Activated naive CD8-positive, alpha-beta T cell treated with anti-CD3 and anti-CD28 coated beads for 36 hours (primary cell): ENCODE measurements around the gene PTPRH. TPM values are rescaled to one million over a fixed set of nuclear protein-coding genes. Genes with fewer than 3 reads are reported as not detected.
A peak's percentile ranks its signal among the peaks of the same experiment; 100 is the strongest.
"Not testable (repeated sequence)": the region's sequence is repeated elsewhere in the genome, so short reads cannot be mapped to it uniquely, and the experiment has no call there.

Experiments used
- DNase-seq: peaks from one replicate; pipeline ENCODE4 v3.0.0; 2021
- H3K27ac Mint-ChIP-seq: one replicate; pipeline ENCODE4 v1.8.0; 2022; ENCODE audit warnings: mild to moderate bottlenecking, moderate library complexity, mixed read lengths
- H3K27me3 Mint-ChIP-seq: one replicate; pipeline ENCODE4 v1.8.0; 2022; ENCODE audit warnings: mild to moderate bottlenecking, mixed read lengths
- H3K36me3 Mint-ChIP-seq: one replicate; pipeline ENCODE4 v1.8.0; 2021; ENCODE audit warnings: mild to moderate bottlenecking, mixed read lengths
- H3K4me1 Mint-ChIP-seq: one replicate; pipeline ENCODE4 v1.8.0; 2021; ENCODE audit warnings: mixed read lengths
- H3K4me3 Mint-ChIP-seq: one replicate; pipeline ENCODE4 v1.8.0; 2022; ENCODE audit warnings: mild to moderate bottlenecking, moderate library complexity, mixed read lengths
- H3K9me3 Mint-ChIP-seq: one replicate; pipeline ENCODE4 v1.8.0; 2022; ENCODE audit warnings: mixed read lengths
- total RNA-seq, 2 experiments: library from RNA; stranded (reverse); gene quantifications; one replicate each; pipeline ENCODE4 v1.2.3, GENCODE V29; 2021

The PTPRH gene
- total RNA-seq, 2 experiments from 2014 or later: not detected

GRCh38 chr19:55189403-55189835 is 19.9 kb downstream of the PTPRH start:
- Mint-ChIP-seq H3K27me3 (peaks cover 21% of the 10 kb centered on the region), H3K36me3 (no peaks in the 10 kb centered on the region), H3K4me3 (no peak overlapping the region), H3K9me3 (no peaks in the 10 kb centered on the region), H3K4me1 (peaks cover 2% of the 10 kb centered on the region), H3K27ac (no peak overlapping the region)
- DNase-seq: no peak

GRCh38 chr19:55188625-55189024 is 20.7 kb downstream of the PTPRH start:
- Mint-ChIP-seq H3K9me3 (no peaks in the 10 kb centered on the region), H3K4me3 (no peak overlapping the region), H3K27ac (no peak overlapping the region), H3K36me3 (no peaks in the 10 kb centered on the region), H3K4me1 (peaks cover 2% of the 10 kb centered on the region), H3K27me3 (peaks cover 22% of the 10 kb centered on the region)
- DNase-seq: no peak

- no peak overlapping the region for H3K4me3 Mint-ChIP-seq
- H3K4me1 Mint-ChIP-seq: peaks cover 2% of the 10 kb centered on the region
- H3K27me3 Mint-ChIP-seq: peaks cover 37% of the 10 kb centered on the region
- no peak overlapping the region for H3K27ac Mint-ChIP-seq
- DNase-seq: no peak
- H3K36me3 Mint-ChIP-seq: no peaks in the 10 kb centered on the region
- H3K9me3 Mint-ChIP-seq: no peaks in the 10 kb centered on the region
Measured at GRCh38 chr19:55186080-55186479, 23.2 kb downstream of the PTPRH start.

- H3K4me1 Mint-ChIP-seq: peaks cover 11% of the 10 kb centered on the region
- no peaks in the 10 kb centered on the region for H3K36me3 Mint-ChIP-seq
- no peak overlapping the region for H3K27ac Mint-ChIP-seq
- no peak overlapping the region for H3K4me3 Mint-ChIP-seq
- no peaks in the 10 kb centered on the region for H3K9me3 Mint-ChIP-seq
- H3K27me3 Mint-ChIP-seq: peaks cover 77% of the 10 kb centered on the region
- no peak for DNase-seq
Measured at GRCh38 chr19:55181740-55182139, 27.6 kb downstream of the PTPRH start.

GRCh38 chr19:55179606-55180484 is 29.5 kb downstream of the PTPRH start, which contains the start of gene SYT5:
Gene SYT5 (minus strand): TSS chr19:55180289. CDS start chr19:55179041, 1,248 bp downstream.
- no peaks in the 10 kb centered on the region for H3K36me3 Mint-ChIP-seq
- peak; percentile 73 for DNase-seq
- peak within 1 kb of the TSS; percentile 68 for H3K4me3 Mint-ChIP-seq
- H3K27me3 Mint-ChIP-seq: peaks cover 86% of the 10 kb centered on the region
- H3K4me1 Mint-ChIP-seq: peaks cover 11% of the 10 kb centered on the region
- H3K27ac Mint-ChIP-seq: peak within 1 kb of the TSS; percentile 15
- peaks cover 2% of the 10 kb centered on the region for H3K9me3 Mint-ChIP-seq

- Mint-ChIP-seq H3K27me3 (peaks cover 90% of the 10 kb centered on the region), H3K9me3 (peaks cover 2% of the 10 kb centered on the region), H3K27ac (no peak overlapping the region), H3K36me3 (no peaks in the 10 kb centered on the region), H3K4me3 (peak overlapping the region; percentile 68), H3K4me1 (peaks cover 13% of the 10 kb centered on the region)
- DNase-seq: peak; percentile 94
Measured at GRCh38 chr19:55178781-55179599, 30.3 kb downstream of the PTPRH start.

GRCh38 chr19:55176076-55176475 is 33.2 kb downstream of the PTPRH start:
- Mint-ChIP-seq H3K4me1 (peaks cover 15% of the 10 kb centered on the region), H3K27me3 (peaks cover 96% of the 10 kb centered on the region), H3K36me3 (no peaks in the 10 kb centered on the region), H3K4me3 (no peak overlapping the region), H3K27ac (no peak overlapping the region), H3K9me3 (peaks cover 2% of the 10 kb centered on the region)
- no peak for DNase-seq

GRCh38 chr19:55175117-55175867 is 34.0 kb downstream of the PTPRH start:
- H3K27me3 Mint-ChIP-seq: peaks cover 96% of the 10 kb centered on the region
- peaks cover 12% of the 10 kb centered on the region for H3K4me1 Mint-ChIP-seq
- H3K9me3 Mint-ChIP-seq: peaks cover 2% of the 10 kb centered on the region
- no peaks in the 10 kb centered on the region for H3K36me3 Mint-ChIP-seq
- no peak for DNase-seq
- H3K27ac Mint-ChIP-seq: no peak overlapping the region
- no peak overlapping the region for H3K4me3 Mint-ChIP-seq

GRCh38 chr19:55174425-55175116 is 34.7 kb downstream of the PTPRH start:
- Mint-ChIP-seq H3K27ac (no peak overlapping the region), H3K4me3 (no peak overlapping the region), H3K4me1 (peaks cover 7% of the 10 kb centered on the region), H3K36me3 (no peaks in the 10 kb centered on the region), H3K27me3 (peaks cover 95% of the 10 kb centered on the region), H3K9me3 (peaks cover 2% of the 10 kb centered on the region)
- DNase-seq: no peak

GRCh38 chr19:55173714-55174409 is 35.4 kb downstream of the PTPRH start:
- peak; percentile 31 for DNase-seq
- peak overlapping the region; percentile 59 for H3K4me3 Mint-ChIP-seq
- H3K4me1 Mint-ChIP-seq: peaks cover 3% of the 10 kb centered on the region
- no peaks in the 10 kb centered on the region for H3K36me3 Mint-ChIP-seq
- H3K27ac Mint-ChIP-seq: no peak overlapping the region
- H3K27me3 Mint-ChIP-seq: peaks cover 98% of the 10 kb centered on the region
- H3K9me3 Mint-ChIP-seq: peaks cover 2% of the 10 kb centered on the region

- peaks cover 2% of the 10 kb centered on the region for H3K9me3 Mint-ChIP-seq
Measured at GRCh38 chr19:55173186-55173713, 36.1 kb downstream of the PTPRH start.

GRCh38 chr19:55172741-55173140 is 36.6 kb downstream of the PTPRH start:
- H3K4me3 Mint-ChIP-seq: peak overlapping the region; percentile 45
- peaks cover 3% of the 10 kb centered on the region for H3K4me1 Mint-ChIP-seq
- no peaks in the 10 kb centered on the region for H3K36me3 Mint-ChIP-seq
- DNase-seq: no peak
- peaks cover 2% of the 10 kb centered on the region for H3K9me3 Mint-ChIP-seq
- H3K27ac Mint-ChIP-seq: no peak overlapping the region
- H3K27me3 Mint-ChIP-seq: peaks cover 96% of the 10 kb centered on the region

More at GRCh38 chr19:55173186-55173713, 36.1 kb downstream of the PTPRH start:
- Mint-ChIP-seq H3K27me3 (peaks cover 98% of the 10 kb centered on the region), H3K27ac (no peak overlapping the region), H3K4me3 (peak overlapping the region; percentile 59), H3K36me3 (no peaks in the 10 kb centered on the region), H3K4me1 (peaks cover 3% of the 10 kb centered on the region)
- DNase-seq: no peak

GRCh38 chr19:55172318-55172717 is 37.0 kb downstream of the PTPRH start:
- DNase-seq, H3K4me1 Mint-ChIP-seq, H3K9me3 Mint-ChIP-seq, H3K36me3 Mint-ChIP-seq, H3K27ac Mint-ChIP-seq: not testable (repeated sequence)
- Mint-ChIP-seq H3K27me3 (peaks cover 96% of the 10 kb centered on the region), H3K4me3 (peak overlapping the region; percentile 45)
